ENCODE results near the gene RNF2.
"Not testable (repeated sequence)": the region's sequence is repeated elsewhere in the genome, so short reads cannot be mapped to it uniquely, and the experiment has no call there.

The RNF2 gene

DNA sequence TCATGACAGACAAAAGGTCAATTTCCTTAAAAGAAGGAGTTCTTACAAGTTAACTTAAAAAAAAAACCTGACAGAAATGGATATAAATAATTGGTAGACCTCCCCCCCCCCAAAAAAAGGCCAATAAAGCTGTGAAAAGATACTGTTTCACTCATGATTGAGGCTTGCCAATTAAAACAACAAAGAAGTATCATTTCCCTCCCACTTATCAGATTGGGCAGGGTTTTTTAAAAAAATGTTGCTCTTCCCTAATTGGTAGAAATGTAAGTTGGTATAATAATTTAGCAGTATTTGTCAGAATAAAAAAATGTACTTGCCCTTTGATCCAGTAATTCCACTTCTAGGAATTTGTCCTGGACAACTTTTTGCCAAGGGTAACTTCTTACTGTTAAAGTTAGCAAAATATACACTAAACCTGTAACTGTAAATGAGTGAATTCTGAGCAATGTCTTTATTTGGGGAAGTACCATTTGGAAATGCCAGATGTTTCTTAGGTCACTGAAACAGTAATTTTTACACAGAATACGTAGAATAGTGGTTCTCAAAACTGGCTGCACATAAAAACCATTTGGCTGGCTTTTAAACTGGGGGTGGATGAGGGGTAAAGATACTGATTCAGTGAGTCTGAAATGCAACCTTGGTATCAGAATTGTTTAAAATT is 17.5 kb downstream of the RNF2 start:
- DNase-seq (ENCODE audit: low spot score in 2 of 2) = no peak
- Mint-ChIP-seq H3K36me3 (peaks cover 17% of the 10 kb centered on the region), H3K4me3 (no peak overlapping the region), H3K27me3 (no peaks in the 10 kb centered on the region), H3K4me1 (peaks cover 55% of the 10 kb centered on the region), H3K27ac (peak overlapping the region; percentile 75), H3K9me3 (no peaks in the 10 kb centered on the region)
- ATAC-seq (ENCODE audit: low read depth) = peak; percentile 65

DNA sequence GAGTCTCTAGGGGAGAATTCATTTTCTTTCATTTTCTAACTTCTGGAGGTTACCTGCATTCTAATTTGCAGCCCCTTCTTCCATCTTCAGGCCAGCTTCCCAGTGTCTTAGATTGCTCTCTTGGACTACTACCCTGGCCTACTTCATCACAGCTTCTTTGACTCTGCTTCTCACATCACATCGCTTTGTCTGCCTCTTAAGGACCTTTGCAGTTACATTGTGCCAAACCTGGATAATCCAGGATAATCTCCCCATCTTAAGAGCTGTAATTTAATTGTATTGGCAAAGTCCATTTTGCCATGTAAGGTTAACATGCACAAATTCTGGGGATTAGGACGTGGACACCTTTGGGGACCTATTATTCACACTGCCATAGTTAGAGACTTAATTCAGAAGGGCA is 18.4 kb downstream of the RNF2 start:
- Mint-ChIP-seq H3K27me3 (no peaks in the 10 kb centered on the region), H3K36me3 (peaks cover 17% of the 10 kb centered on the region), H3K4me3 (no peak overlapping the region), H3K9me3 (no peaks in the 10 kb centered on the region), H3K4me1 (peaks cover 52% of the 10 kb centered on the region), H3K27ac (peak overlapping the region; percentile 75)
- no peak for ATAC-seq (ENCODE audit: low read depth)
- no peak for DNase-seq (ENCODE audit: low spot score in 2 of 2)

DNA sequence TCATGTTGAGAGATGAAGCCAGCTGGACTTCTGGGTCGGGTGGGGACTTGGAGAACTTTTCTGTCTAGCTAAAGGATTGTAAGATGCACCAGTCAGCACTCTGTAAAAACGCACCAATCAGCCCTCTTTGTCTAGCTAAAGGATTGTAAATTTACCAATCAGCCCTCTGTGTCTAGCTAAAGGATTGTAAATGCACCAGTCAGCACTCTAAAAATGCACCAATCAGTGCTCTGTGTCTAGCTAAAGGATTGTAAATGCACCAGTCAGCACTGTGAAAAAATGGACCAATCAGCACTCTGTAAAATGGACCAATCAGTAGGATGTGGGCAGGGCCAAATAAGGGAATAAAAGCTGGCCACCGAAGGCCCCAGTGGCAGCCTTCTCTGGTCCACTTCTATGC is 19.6 kb downstream of the RNF2 start:
- Mint-ChIP-seq H3K36me3 (peaks cover 17% of the 10 kb centered on the region), H3K4me1 (peaks cover 53% of the 10 kb centered on the region)
- DNase-seq (ENCODE audit: low spot score in 2 of 2); H3K4me3 Mint-ChIP-seq; H3K9me3 Mint-ChIP-seq; ATAC-seq (ENCODE audit: low read depth); H3K27ac Mint-ChIP-seq; H3K27me3 Mint-ChIP-seq: not testable (repeated sequence)

DNA sequence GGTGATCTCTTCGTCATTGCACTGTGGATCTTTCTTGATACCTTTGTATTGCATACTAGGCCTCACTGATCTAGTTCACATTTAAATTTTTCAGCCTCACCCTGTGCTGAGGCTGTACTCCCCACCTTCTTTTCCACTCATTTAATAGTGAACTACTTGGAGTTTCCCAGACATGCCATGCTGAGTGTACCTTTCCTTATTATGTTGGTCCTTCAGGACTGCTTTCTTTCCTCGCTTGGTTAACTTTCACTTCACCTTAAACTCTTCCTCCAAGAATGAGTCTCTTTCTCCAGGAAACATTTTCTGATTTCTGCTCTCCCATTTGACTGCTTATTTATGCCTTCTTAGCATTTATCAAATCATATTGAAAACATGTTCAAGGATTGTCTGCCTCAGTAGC is 20.8 kb downstream of the RNF2 start:
- H3K4me3 Mint-ChIP-seq = no peak overlapping the region
- H3K4me1 Mint-ChIP-seq = peaks cover 45% of the 10 kb centered on the region
- no peaks in the 10 kb centered on the region for H3K27me3 Mint-ChIP-seq
- DNase-seq (ENCODE audit: low spot score in 2 of 2) = no peak
- peak overlapping the region; percentile 17 for H3K27ac Mint-ChIP-seq
- H3K36me3 Mint-ChIP-seq = peaks cover 20% of the 10 kb centered on the region
- no peaks in the 10 kb centered on the region for H3K9me3 Mint-ChIP-seq
- ATAC-seq (ENCODE audit: low read depth) = no peak

DNA sequence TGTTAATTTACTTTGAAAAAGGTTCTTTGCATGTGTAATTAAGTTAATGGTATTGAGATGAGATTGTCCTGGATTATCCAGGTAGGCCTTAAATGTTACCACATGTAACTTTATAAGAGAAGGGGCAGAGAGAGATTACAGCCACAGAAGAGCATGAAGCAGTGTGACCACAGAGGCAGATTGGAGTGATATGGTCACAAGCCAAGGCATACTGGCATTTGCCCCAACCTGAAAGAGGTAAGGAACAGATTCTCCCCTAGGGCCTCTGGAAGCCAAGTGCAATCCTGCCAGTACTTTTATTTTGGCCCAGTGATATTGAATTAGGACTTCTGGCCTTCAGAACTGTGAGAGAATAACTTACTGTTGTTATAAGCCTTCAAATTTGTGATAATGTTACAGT is 23.0 kb downstream of the RNF2 start:
- no peak for ATAC-seq (ENCODE audit: low read depth)
- no peaks in the 10 kb centered on the region for H3K9me3 Mint-ChIP-seq
- peaks cover 27% of the 10 kb centered on the region for H3K36me3 Mint-ChIP-seq
- H3K4me3 Mint-ChIP-seq = no peak overlapping the region
- H3K27me3 Mint-ChIP-seq = no peaks in the 10 kb centered on the region
- peaks cover 33% of the 10 kb centered on the region for H3K4me1 Mint-ChIP-seq
- DNase-seq (ENCODE audit: low spot score in 2 of 2) = no peak
- no peak overlapping the region for H3K27ac Mint-ChIP-seq

DNA sequence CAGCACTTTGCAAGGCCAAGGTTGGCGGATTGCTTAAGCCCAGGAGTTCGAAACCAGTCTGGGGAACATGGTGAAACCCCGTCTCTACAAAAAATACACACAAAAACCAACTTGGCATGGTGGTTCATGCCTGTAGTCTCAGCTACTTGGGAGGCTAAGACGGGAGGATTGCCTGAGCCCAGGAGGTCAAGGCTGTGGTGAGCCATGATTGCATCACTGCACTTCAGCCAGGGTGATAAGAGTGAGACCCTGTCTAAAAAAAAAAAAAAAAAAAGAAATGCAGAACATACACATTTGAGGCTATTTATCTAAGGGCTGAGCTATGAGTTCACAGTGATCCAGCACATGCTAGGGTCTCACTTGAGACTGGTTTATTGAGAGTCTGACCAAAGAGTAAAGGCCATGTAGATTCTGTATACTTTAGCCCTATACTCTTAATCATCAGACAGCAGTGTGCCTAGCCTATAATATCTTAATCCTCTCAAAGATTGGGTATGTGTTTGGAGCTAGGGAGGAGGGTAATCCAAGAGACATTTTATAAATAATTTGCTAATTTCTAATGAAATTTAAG is 23.9 kb downstream of the RNF2 start:
- no peak overlapping the region for H3K27ac Mint-ChIP-seq
- ATAC-seq (ENCODE audit: low read depth) = no peak
- H3K27me3 Mint-ChIP-seq = no peaks in the 10 kb centered on the region
- peaks cover 29% of the 10 kb centered on the region for H3K36me3 Mint-ChIP-seq
- peaks cover 32% of the 10 kb centered on the region for H3K4me1 Mint-ChIP-seq
- no peak for DNase-seq (ENCODE audit: low spot score in 2 of 2)
- no peak overlapping the region for H3K4me3 Mint-ChIP-seq
- no peaks in the 10 kb centered on the region for H3K9me3 Mint-ChIP-seq

DNA sequence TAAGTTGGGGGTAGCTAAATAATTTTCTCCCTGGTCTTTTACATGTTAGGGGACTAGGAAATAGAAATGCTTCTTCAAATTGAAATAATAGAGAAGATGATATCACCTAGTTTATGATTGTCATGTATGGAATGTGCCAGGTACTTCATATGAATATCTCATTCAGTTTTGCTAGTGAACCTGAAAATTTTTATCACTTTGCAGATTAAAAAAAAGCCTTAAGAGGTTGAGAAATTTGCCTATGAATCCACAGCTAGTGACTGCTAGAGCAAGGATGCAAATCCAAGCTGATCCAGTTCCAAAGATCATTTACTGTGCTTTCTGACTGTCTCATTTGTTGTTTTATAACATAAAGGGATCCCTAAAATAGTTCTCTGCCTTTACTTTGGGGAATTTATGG is 24.7 kb downstream of the RNF2 start:
- peaks cover 25% of the 10 kb centered on the region for H3K36me3 Mint-ChIP-seq
- DNase-seq (ENCODE audit: low spot score in 2 of 2) (no peak), ATAC-seq (ENCODE audit: low read depth) (no peak)
- H3K9me3 Mint-ChIP-seq = no peaks in the 10 kb centered on the region
- no peaks in the 10 kb centered on the region for H3K27me3 Mint-ChIP-seq
- H3K4me1 Mint-ChIP-seq = peaks cover 34% of the 10 kb centered on the region
- H3K4me3 Mint-ChIP-seq = no peak overlapping the region
- H3K27ac Mint-ChIP-seq = no peak overlapping the region

DNA sequence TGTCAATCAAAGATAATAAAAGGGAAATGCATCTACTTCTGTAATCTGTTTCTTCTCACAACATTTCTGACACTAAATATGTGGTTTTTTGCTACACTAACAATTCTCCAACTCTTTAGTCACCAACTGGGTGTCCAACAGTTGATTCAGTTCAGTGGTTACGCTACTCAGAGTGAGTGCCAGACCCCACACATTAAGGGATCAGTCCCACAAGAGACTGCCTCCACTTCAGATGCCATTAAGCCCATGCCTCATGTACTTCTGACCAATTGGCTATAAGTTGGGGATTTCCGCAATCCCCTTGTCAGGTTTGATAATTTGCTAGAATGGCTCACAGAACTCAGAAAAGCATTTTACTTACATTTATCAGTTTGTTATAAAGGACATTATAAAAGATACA is 28.4 kb downstream of the RNF2 start:
- ATAC-seq (ENCODE audit: low read depth) = no peak
- no peak for DNase-seq (ENCODE audit: low spot score in 2 of 2)
- Mint-ChIP-seq H3K4me1 (peaks cover 28% of the 10 kb centered on the region), H3K9me3 (no peaks in the 10 kb centered on the region), H3K27me3 (no peaks in the 10 kb centered on the region), H3K4me3 (no peak overlapping the region), H3K36me3 (peaks cover 16% of the 10 kb centered on the region), H3K27ac (no peak overlapping the region)

DNA sequence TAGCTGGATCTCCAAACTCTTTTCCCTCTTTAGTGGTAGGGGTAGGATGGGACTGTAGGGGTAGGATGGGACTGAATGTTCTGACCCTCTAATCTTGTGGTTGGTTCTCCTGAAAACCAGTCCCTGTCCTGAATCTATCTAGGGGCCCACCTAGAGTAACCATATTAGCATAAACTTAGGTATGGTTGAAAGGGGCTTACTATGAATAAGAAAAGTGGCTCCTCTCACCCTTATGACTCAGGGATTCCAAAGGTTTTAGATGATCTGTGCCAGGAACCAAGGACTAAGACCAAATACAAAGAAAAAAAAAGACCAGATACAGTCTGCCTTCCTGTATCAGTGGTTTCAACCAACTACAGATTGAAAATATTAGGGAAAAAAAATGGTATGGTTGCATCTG is 28.9 kb downstream of the RNF2 start:
- Mint-ChIP-seq H3K36me3 (peaks cover 16% of the 10 kb centered on the region), H3K4me1 (peaks cover 23% of the 10 kb centered on the region), H3K9me3 (no peaks in the 10 kb centered on the region), H3K4me3 (no peak overlapping the region), H3K27me3 (no peaks in the 10 kb centered on the region), H3K27ac (no peak overlapping the region)
- ATAC-seq (ENCODE audit: low read depth) (no peak), DNase-seq (ENCODE audit: low spot score in 2 of 2) (no peak)

DNA sequence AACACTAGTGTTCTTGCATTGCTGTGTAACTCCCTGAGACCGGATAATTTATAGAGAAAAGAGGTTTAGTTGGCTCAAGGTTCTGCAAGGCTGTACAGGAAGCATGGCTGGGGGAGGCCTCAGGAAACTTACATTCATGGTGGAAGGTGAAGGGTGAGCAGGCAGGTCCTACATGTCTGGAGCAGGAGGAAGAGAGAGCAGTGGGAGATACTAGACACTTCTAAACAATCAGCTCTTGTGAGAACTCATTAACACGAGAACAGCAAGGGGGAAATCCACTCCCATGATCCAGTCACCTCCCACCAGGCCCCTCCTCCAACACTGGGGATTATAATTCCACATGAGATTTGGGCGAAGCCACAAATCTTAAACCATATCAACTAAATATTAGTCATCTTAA is 30.1 kb downstream of the RNF2 start:
- H3K4me3 Mint-ChIP-seq = no peak overlapping the region
- no peak for DNase-seq (ENCODE audit: low spot score in 2 of 2)
- peak overlapping the region; percentile 23 for H3K27ac Mint-ChIP-seq
- H3K27me3 Mint-ChIP-seq = no peaks in the 10 kb centered on the region
- H3K36me3 Mint-ChIP-seq = peaks cover 19% of the 10 kb centered on the region
- ATAC-seq (ENCODE audit: low read depth) = no peak
- H3K4me1 Mint-ChIP-seq = peaks cover 27% of the 10 kb centered on the region
- H3K9me3 Mint-ChIP-seq = no peaks in the 10 kb centered on the region

DNA sequence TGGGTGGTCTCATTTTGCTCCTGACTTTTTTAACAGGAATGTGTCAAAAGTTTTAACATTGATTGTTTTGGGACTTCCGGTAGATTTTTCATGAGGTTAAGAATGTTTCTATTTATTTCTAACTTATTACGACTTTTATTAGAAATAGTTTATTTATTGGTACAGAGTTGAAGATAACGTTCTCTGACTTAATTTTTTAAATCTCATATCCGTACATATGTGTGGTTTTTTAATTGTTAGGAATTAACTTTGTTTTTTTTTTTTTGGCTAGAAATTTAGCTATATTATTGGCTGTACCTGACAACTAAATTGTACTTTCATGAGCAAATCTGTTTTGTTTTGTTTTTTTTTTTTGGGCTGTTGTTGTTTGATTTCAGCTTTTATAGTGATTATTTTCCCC is 32.0 kb downstream of the RNF2 start:
- DNase-seq (ENCODE audit: low spot score in 2 of 2) = no peak
- no peak for ATAC-seq (ENCODE audit: low read depth)
- H3K36me3 Mint-ChIP-seq = peaks cover 11% of the 10 kb centered on the region
- no peak overlapping the region for H3K27ac Mint-ChIP-seq
- H3K27me3 Mint-ChIP-seq = no peaks in the 10 kb centered on the region
- no peaks in the 10 kb centered on the region for H3K9me3 Mint-ChIP-seq
- H3K4me1 Mint-ChIP-seq = peaks cover 20% of the 10 kb centered on the region
- H3K4me3 Mint-ChIP-seq = no peak overlapping the region

DNA sequence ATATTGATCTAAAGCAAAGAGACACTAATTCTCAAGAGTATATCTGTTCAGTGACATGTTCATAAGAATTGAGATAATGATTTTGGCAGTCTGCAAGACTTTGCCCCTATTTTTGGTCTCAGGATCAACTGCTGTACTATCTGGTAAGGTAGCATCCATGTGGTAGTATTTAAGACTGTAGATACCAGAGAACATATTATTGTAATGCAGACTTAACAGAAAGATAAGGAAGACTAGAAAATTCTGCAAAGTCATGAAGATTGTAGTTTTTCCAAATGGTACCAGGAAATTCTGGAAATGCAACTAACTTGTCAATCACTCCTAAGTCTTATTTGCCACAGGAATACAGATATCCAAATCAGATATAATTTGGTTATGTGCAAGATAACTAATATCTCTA is 35.1 kb downstream of the RNF2 start:
- Mint-ChIP-seq H3K9me3 (no peaks in the 10 kb centered on the region), H3K27me3 (no peaks in the 10 kb centered on the region), H3K27ac (no peak overlapping the region), H3K4me1 (peaks cover 18% of the 10 kb centered on the region), H3K36me3 (peaks cover 13% of the 10 kb centered on the region), H3K4me3 (no peak overlapping the region)
- no peak for DNase-seq (ENCODE audit: low spot score in 2 of 2)
- no peak for ATAC-seq (ENCODE audit: low read depth)

DNA sequence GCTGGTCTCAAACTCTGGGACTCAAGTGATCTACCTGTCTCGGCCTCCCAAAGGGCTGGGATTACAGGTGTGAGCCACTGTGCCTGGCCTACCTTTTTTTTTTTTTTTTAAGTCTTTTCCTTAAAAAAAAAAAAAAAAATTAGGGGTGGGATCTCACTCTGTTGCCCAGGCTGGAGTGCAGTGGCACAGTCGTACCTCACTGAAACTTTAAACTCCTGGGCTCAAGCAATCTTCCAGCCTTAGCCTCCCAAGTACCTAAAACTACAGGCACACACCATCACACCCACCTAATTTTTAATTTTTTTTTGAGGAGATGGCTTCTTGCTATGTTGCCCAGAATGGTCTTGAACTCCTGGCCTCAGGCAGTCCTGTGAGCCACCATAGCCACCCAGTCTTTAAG is 38.5 kb downstream of the RNF2 start:
- peaks cover 15% of the 10 kb centered on the region for H3K4me1 Mint-ChIP-seq
- no peaks in the 10 kb centered on the region for H3K27me3 Mint-ChIP-seq
- no peak overlapping the region for H3K4me3 Mint-ChIP-seq
- no peak for ATAC-seq (ENCODE audit: low read depth)
- DNase-seq (ENCODE audit: low spot score in 2 of 2) = no peak
- H3K36me3 Mint-ChIP-seq = peaks cover 29% of the 10 kb centered on the region
- H3K27ac Mint-ChIP-seq = no peak overlapping the region
- no peaks in the 10 kb centered on the region for H3K9me3 Mint-ChIP-seq

DNA sequence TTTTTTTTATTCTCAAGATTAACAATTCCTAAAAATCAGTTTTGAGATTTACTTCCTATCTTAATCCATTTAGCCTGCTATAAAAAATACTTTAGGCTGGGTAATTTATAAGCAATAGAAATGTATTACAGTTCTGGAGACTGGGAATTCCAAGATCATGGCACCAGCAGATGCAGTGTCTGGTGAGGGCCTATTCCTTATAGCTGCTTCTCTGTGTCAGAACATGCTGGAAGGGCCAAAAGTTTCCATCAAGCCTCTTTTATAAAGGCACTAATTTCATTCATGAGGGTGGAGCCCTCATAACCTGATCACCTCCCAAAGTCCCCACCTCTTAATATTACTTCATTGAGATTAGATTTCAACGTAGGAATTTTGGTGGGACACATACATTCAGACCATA is 41.7 kb downstream of the RNF2 start:
- H3K4me1 Mint-ChIP-seq = peaks cover 12% of the 10 kb centered on the region
- DNase-seq (ENCODE audit: low spot score in 2 of 2) (no peak), ATAC-seq (ENCODE audit: low read depth) (no peak)
- H3K9me3 Mint-ChIP-seq = no peaks in the 10 kb centered on the region
- H3K4me3 Mint-ChIP-seq = no peak overlapping the region
- no peak overlapping the region for H3K27ac Mint-ChIP-seq
- H3K36me3 Mint-ChIP-seq = peaks cover 36% of the 10 kb centered on the region
- no peaks in the 10 kb centered on the region for H3K27me3 Mint-ChIP-seq

DNA sequence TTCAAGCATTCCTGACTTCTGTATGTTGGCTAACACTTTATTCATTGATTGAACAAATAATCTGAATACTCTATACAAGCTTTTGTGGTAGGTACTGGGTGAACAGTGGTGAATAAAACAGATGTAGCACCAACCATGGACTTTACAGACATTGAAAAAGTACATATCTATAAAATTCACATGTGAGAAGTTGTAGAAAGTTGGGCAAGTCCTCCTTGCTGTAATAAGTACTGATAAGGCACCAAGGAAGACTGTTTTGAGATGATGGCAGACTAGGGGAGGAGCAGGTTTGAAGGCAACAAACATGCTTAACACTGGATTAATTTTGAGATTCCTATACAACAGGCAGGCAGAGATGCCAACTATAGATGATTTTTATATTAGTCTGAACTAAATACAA is 42.4 kb downstream of the RNF2 start:
- peaks cover 39% of the 10 kb centered on the region for H3K36me3 Mint-ChIP-seq
- no peak for ATAC-seq (ENCODE audit: low read depth)
- no peaks in the 10 kb centered on the region for H3K9me3 Mint-ChIP-seq

More for the DNA sequence above, 42.4 kb downstream of the RNF2 start:
- Mint-ChIP-seq H3K4me3 (no peak overlapping the region), H3K27me3 (no peaks in the 10 kb centered on the region), H3K4me1 (peaks cover 12% of the 10 kb centered on the region), H3K27ac (no peak overlapping the region)
- no peak for DNase-seq (ENCODE audit: low spot score in 2 of 2)

Measured in memory B cell (primary cell).